H9 (cell line): ENCODE data around the gene PLD3. TPM values are rescaled to one million over a fixed set of nuclear protein-coding genes. Genes with fewer than 3 reads are reported as not detected.

Experiments
- DNase-seq: peaks from one replicate; pipeline ENCODE4 v3.0.0-alpha.2; 2017
- H2AFZ ChIP-seq: one replicate; pipeline ENCODE4 v1.6.1; 2013; ENCODE audit warnings: mild to moderate bottlenecking, low read length, control low read depth, moderate library complexity
- H2AK5ac ChIP-seq: 2 replicates; pipeline ENCODE4 v1.6.1; 2013; ENCODE audit warnings: low read length, control low read depth, mixed read lengths; ENCODE audit not compliant: insufficient read length
- H2BK120ac ChIP-seq: one replicate; pipeline ENCODE4 v1.6.1; 2013; ENCODE audit warnings: low read depth, mild to moderate bottlenecking, low read length, control low read depth, inconsistent platforms; ENCODE audit not compliant: poor library complexity, severe bottlenecking
- H2BK12ac ChIP-seq: 2 replicates; pipeline ENCODE4 v1.6.1; 2013; ENCODE audit warnings: low read length, control low read depth, mixed read lengths, low read depth; ENCODE audit not compliant: insufficient read length
- H2BK15ac ChIP-seq: 2 replicates; pipeline ENCODE4 v1.6.1; 2013; ENCODE audit warnings: low read depth, low read length, control low read depth
- H2BK20ac ChIP-seq: one replicate; pipeline ENCODE4 v1.6.1; 2013; ENCODE audit warnings: low read depth, mild to moderate bottlenecking, low read length, control low read depth, inconsistent platforms; ENCODE audit not compliant: poor library complexity, severe bottlenecking
- H2BK5ac ChIP-seq: 2 replicates; pipeline ENCODE4 v1.6.1; 2013; ENCODE audit warnings: low read length, control low read depth, mixed read lengths; ENCODE audit not compliant: insufficient read length
- H3K14ac ChIP-seq: 2 replicates; pipeline ENCODE4 v1.6.1; 2013; ENCODE audit warnings: low read length, control low read depth; ENCODE audit not compliant: insufficient read depth
- H3K18ac ChIP-seq: 2 replicates; pipeline ENCODE4 v1.6.1; 2013; ENCODE audit warnings: low read depth, mild to moderate bottlenecking, mixed read lengths, low read length, control low read depth; ENCODE audit not compliant: insufficient read length
- H3K23ac ChIP-seq: 2 replicates; pipeline ENCODE4 v1.6.1; 2013; ENCODE audit warnings: low read length, control low read depth, mixed read lengths, low read depth; ENCODE audit not compliant: insufficient read length
- H3K23me2 ChIP-seq: 2 replicates; pipeline ENCODE4 v1.6.1; 2013; ENCODE audit warnings: low read depth, mild to moderate bottlenecking, mixed read lengths, low read length, control low read depth; ENCODE audit not compliant: insufficient read length, poor library complexity, severe bottlenecking
- H3K27ac ChIP-seq: 2 replicates; pipeline ENCODE4 v1.5.1; 2013; ENCODE audit warnings: low read length, control low read depth, mixed read lengths, low read depth; ENCODE audit not compliant: insufficient read length
- H3K27me3 ChIP-seq: 2 replicates; pipeline ENCODE4 v1.6.1; 2013; ENCODE audit warnings: low read length, control low read depth, inconsistent platforms; ENCODE audit not compliant: insufficient read depth
- H3K4ac ChIP-seq: 2 replicates; pipeline ENCODE4 v1.6.1; 2013; ENCODE audit warnings: low read depth, mild to moderate bottlenecking, control low read depth, inconsistent platforms, low read length, moderate library complexity
- H3K4me1 ChIP-seq: 2 replicates; pipeline ENCODE4 v1.6.1; 2013; ENCODE audit warnings: low read length, control low read depth, inconsistent platforms; ENCODE audit not compliant: insufficient read depth
- H3K4me2 ChIP-seq: 2 replicates; pipeline ENCODE4 v1.6.1; 2013; ENCODE audit warnings: low read length, control low read depth, mixed read lengths; ENCODE audit not compliant: insufficient read length, insufficient read depth
- H3K56ac ChIP-seq: 2 replicates; pipeline ENCODE4 v1.6.1; 2013; ENCODE audit warnings: low read depth, mild to moderate bottlenecking, mixed read lengths, low read length, control low read depth; ENCODE audit not compliant: insufficient read length
- H3K79me1 ChIP-seq: 2 replicates; pipeline ENCODE4 v1.6.1; 2013; ENCODE audit warnings: low read depth, mild to moderate bottlenecking, moderate library complexity, low read length, control low read depth, inconsistent platforms; ENCODE audit not compliant: insufficient read depth, poor library complexity, severe bottlenecking
- H3K79me2 ChIP-seq: 2 replicates; pipeline ENCODE4 v1.6.1; 2013; ENCODE audit warnings: low read length, control low read depth, inconsistent platforms; ENCODE audit not compliant: insufficient read depth
- H3K9ac ChIP-seq: 2 replicates; pipeline ENCODE4 v1.6.1; 2013; ENCODE audit warnings: low read length, control low read depth, mixed read lengths; ENCODE audit not compliant: insufficient read length; ENCODE audit errors: extremely low read depth
- H3K9me3 ChIP-seq: one replicate; pipeline ENCODE4 v1.6.1; 2013; ENCODE audit warnings: low read depth, low read length, inconsistent platforms; ENCODE audit not compliant: control insufficient read depth
- H3T11ph ChIP-seq: one replicate; pipeline ENCODE4 v1.6.1; 2013; ENCODE audit warnings: mild to moderate bottlenecking, low read length, control low read depth, inconsistent platforms
- H4K20me1 ChIP-seq: one replicate; pipeline ENCODE4 v1.6.1; 2013; ENCODE audit not compliant: control insufficient read depth, insufficient read length, insufficient read depth
- H4K5ac ChIP-seq: 2 replicates; pipeline ENCODE4 v1.6.1; 2013; ENCODE audit warnings: low read depth, mild to moderate bottlenecking, mixed read lengths, low read length, control low read depth; ENCODE audit not compliant: insufficient read length
- H4K8ac ChIP-seq: replicated peaks from 2 replicates; pipeline ENCODE4 v1.6.1; 2013; ENCODE audit warnings: low read length, control low read depth, mixed read lengths, low read depth; ENCODE audit not compliant: insufficient read length
- H4K91ac ChIP-seq: 2 replicates; pipeline ENCODE4 v1.6.1; 2013; ENCODE audit warnings: low read depth, mild to moderate bottlenecking, moderate library complexity, mixed read lengths, low read length, control low read depth; ENCODE audit not compliant: insufficient read length
- H3K27ac Mint-ChIP-seq, 3 experiments: 2 replicates in 2 of 3; 3 replicates in 1 of 3; pipeline ENCODE4 v1.8.0; 2020 to 2021; ENCODE audit warnings: mixed read lengths in 3 of 3, mild to moderate bottlenecking in 1 of 3, moderate library complexity in 1 of 3
- H3K27me3 Mint-ChIP-seq: 2 replicates; pipeline ENCODE4 v1.8.0; 2021; ENCODE audit warnings: low read depth, mild to moderate bottlenecking, moderate library complexity, mixed read lengths
- H3K36me3 Mint-ChIP-seq, 3 experiments: 2 replicates in 2 of 3; 3 replicates in 1 of 3; pipeline ENCODE4 v1.8.0; 2020 to 2021; ENCODE audit warnings: low read depth in 3 of 3, mixed read lengths in 3 of 3; ENCODE audit not compliant: insufficient read depth in 1 of 3
- H3K4me1 Mint-ChIP-seq, 2 experiments: 2 replicates each; pipeline ENCODE4 v1.8.0; 2020; ENCODE audit warnings: mixed read lengths in 2 of 2
- H3K4me3 Mint-ChIP-seq, 2 experiments: 2 replicates in 1 of 2; 3 replicates in 1 of 2; pipeline ENCODE4 v1.8.0; 2020 to 2021; ENCODE audit warnings: mild to moderate bottlenecking in 2 of 2, mixed read lengths in 2 of 2, moderate library complexity in 1 of 2
- H3K9me3 Mint-ChIP-seq, 2 experiments: 2 replicates in 1 of 2; 3 replicates in 1 of 2; pipeline ENCODE4 v1.8.0; 2020; ENCODE audit warnings: mild to moderate bottlenecking in 2 of 2, mixed read lengths in 2 of 2, moderate library complexity in 1 of 2
- WGBS: extraction: QIAGEN DNeasy Blood & Tissue Kit; methylation state at CpG from one replicate; pipeline ENCODE4 v1.1.7; 2013; ENCODE audit warnings: missing lambda C conversion rate, low lambda C conversion rate, mixed read lengths; ENCODE audit not compliant: insufficient read length; ENCODE audit errors: extremely low coverage; 5-methylcytosine and 5-hydroxymethylcytosine counted together
- total RNA-seq: library from RNA; stranded (reverse); gene quantifications from 2 replicates; pipeline ENCODE4 v1.2.1, GENCODE V29; 2021
- TF ChIP-seq, protein P1 (sequence below): fragments of 200-600 bp; sonication (generic); conservative IDR thresholded peaks from 3 replicates; pipeline ENCODE4 v1.8.0; 2021; ENCODE audit warnings: antibody characterized with exemption, mild to moderate bottlenecking

The PLD3 gene
- total RNA-seq, 1 experiment from 2014 or later = 194 TPM

DNA sequence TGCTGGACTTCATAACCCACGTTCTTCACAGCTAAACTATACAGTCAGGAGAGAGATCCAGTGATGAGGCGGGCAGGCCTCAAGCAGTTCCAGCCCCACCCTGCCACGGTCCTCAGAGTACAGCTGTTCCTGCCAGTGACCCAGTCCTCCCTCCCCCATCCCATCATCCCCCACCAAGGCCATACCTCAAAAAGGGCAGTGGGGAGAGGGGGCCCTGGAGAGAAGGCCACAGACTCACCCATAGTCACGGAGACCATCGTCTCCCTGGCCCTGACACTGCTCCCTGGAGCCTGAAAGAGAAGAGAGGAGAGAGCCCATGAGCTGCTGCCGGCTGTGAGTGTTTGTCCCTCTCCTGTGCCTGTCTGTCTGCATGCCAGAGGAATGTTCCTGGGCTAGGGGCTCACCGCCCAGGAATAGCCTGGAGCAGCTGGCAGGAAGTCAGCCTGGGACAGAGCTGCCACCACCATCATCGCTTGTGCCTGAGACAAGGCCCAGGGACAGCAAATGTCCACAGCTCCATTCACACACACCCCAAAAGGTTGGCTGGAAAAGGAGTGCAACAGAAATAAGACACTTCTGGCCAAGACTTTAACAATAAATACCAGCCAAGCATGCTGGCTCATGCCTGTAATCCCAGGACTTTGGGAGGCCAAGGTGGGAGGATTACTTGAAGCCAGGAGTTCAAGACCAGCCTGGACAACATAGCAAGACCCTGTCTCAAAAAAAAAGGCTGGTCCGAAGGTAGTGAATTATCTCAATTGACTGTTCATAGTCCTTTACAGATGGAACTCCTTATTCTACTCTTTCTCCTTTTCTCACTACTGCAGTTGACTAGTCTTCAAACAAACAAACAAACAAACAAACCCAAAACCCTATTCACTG lies 6.7 kb upstream of the PLD3 start:
- Histone ChIP-seq H2AK5ac (no peak overlapping the region), H2BK5ac (no peak overlapping the region), H4K8ac (no peak overlapping the region), H3K27me3 (no peaks in the 10 kb centered on the region), H3T11ph (no peak overlapping the region), H4K91ac (no peak overlapping the region), H3K79me2 (no peaks in the 10 kb centered on the region; the same call in 1 of the 2 replicates), H3K23ac (no peak overlapping the region), H2BK20ac (no peak overlapping the region), H3K4me2 (no peak overlapping the region), H2BK12ac (no peak overlapping the region), H3K56ac (no peak overlapping the region), H4K5ac (no peak overlapping the region), H3K27ac (no peak overlapping the region), H3K4ac (no peak overlapping the region), H3K9me3 (no peaks in the 10 kb centered on the region), H3K79me1 (no peaks in the 10 kb centered on the region), H3K9ac (no peak overlapping the region), H4K20me1 (no peaks in the 10 kb centered on the region), H3K4me1 (no peaks in the 10 kb centered on the region), H2AFZ (no peak overlapping the region), H3K14ac (no peak overlapping the region; the same call in 1 of the 2 replicates), H2BK15ac (no peak overlapping the region), H2BK120ac (no peak overlapping the region), H3K18ac (no peak overlapping the region), H3K23me2 (no peaks in the 10 kb centered on the region)
- no peak for DNase-seq
- H3K27ac Mint-ChIP-seq = peak overlapping the region in 2 of 3 experiments; percentile 24 to 56; a peak in 2 of 7 replicates
- no CpG with 5 or more reads among the region's 9 CpGs for WGBS
- H3K9me3 Mint-ChIP-seq = no peaks in the 10 kb centered on the region
- H3K4me1 Mint-ChIP-seq = no peaks in the 10 kb centered on the region; a peak in 1 of 4 replicates
- H3K4me3 Mint-ChIP-seq = no peak overlapping the region
- no peaks in the 10 kb centered on the region for H3K27me3 Mint-ChIP-seq
- TF ChIP-seq, protein P1, sequence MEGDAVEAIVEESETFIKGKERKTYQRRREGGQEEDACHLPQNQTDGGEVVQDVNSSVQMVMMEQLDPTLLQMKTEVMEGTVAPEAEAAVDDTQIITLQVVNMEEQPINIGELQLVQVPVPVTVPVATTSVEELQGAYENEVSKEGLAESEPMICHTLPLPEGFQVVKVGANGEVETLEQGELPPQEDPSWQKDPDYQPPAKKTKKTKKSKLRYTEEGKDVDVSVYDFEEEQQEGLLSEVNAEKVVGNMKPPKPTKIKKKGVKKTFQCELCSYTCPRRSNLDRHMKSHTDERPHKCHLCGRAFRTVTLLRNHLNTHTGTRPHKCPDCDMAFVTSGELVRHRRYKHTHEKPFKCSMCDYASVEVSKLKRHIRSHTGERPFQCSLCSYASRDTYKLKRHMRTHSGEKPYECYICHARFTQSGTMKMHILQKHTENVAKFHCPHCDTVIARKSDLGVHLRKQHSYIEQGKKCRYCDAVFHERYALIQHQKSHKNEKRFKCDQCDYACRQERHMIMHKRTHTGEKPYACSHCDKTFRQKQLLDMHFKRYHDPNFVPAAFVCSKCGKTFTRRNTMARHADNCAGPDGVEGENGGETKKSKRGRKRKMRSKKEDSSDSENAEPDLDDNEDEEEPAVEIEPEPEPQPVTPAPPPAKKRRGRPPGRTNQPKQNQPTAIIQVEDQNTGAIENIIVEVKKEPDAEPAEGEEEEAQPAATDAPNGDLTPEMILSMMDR = no peak
- H3K36me3 Mint-ChIP-seq = peaks cover 0 to 13% (median 11%) of the 10 kb centered on the region in 3 experiments; a peak in 5 of 7 replicates
